Thyroid gland (tissue), 4 donors: Measurements from ENCODE around the gene CHI3L2.

Experiments used
- POLR2A ChIP-seq, 2 donors: fragments of 450-650 bp; IDR thresholded peaks; one replicate each; pipeline ENCODE4 v1.6.1; 2017; ENCODE audit warnings: antibody characterized with exemption in 2 of 2, mild to moderate bottlenecking in 2 of 2, moderate library complexity in 1 of 2
- TF ChIP-seq, protein P1 (sequence below), 6 experiments: fragments of 200-600 bp in 3 of 6; fragments of 450-650 bp in 3 of 6; sonication (generic) in 3 of 6; IDR thresholded peaks; one replicate each; pipeline ENCODE4 v1.5.1; 2016 to 2019; ENCODE audit warnings: antibody characterized with exemption in 6 of 6, mild to moderate bottlenecking in 2 of 6, inconsistent platforms in 1 of 6, moderate library complexity in 1 of 6

DNA sequence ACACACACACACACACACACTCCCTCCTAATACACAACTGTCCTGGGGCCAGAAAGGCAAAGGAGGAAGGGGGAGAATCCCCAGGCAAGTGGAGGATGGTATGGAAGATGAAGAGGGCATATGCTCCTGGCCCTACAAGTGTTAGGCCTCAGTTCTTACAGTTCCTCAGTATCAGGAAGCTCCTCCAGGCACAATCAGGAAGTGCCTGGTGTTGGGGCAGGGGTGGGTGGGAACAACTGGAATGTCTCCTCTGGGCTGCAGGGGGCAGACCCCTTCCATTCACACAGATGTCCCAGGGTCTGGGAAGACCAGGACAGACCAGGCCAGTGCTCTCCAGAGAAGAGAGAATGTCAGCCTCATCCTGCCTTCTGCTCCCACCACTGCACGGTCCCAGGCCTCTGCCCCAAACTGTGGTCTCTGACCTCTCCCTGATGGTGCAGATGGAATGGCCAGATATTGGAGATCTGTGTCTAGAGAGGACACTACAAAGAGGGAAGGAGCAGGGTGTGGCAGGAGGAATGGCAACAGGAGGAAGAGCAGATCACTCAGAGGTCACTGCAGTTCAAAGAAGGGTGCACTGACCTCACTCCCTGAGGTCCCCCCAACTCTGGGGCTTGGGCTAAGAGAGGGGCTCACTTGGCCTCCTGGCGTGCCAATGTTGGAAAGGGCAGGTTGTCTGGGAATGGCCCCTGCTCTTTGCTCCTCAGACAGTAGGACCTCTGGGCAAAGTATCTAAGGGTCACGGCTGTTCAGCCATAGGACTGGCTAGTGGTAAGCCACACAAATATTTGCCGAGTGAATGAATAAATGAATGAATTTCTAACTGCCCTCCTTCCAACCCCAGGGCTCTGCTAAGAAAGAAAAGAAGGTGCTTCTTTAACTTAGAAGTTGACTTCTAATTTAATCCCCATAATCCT, 24.5 kb upstream of the CHI3L2 start:
- TF ChIP-seq, protein P1, sequence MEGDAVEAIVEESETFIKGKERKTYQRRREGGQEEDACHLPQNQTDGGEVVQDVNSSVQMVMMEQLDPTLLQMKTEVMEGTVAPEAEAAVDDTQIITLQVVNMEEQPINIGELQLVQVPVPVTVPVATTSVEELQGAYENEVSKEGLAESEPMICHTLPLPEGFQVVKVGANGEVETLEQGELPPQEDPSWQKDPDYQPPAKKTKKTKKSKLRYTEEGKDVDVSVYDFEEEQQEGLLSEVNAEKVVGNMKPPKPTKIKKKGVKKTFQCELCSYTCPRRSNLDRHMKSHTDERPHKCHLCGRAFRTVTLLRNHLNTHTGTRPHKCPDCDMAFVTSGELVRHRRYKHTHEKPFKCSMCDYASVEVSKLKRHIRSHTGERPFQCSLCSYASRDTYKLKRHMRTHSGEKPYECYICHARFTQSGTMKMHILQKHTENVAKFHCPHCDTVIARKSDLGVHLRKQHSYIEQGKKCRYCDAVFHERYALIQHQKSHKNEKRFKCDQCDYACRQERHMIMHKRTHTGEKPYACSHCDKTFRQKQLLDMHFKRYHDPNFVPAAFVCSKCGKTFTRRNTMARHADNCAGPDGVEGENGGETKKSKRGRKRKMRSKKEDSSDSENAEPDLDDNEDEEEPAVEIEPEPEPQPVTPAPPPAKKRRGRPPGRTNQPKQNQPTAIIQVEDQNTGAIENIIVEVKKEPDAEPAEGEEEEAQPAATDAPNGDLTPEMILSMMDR (IDR thresholded peaks at IDR 0.05): no peak
- TF ChIP-seq POLR2A (IDR thresholded peaks at IDR 0.05): no peak
